Loucy (cell line): Measurements from ENCODE around the gene GPC4.

Experiments used
- CTCF ChIP-seq: fragments of 200-600 bp; sonication (generic); conservative IDR thresholded peaks from 2 replicates; pipeline ENCODE4 v1.5.1; 2014; ENCODE audit warnings: mild to moderate bottlenecking, antibody characterized with exemption, low read length
- EZH2phosphoT487 ChIP-seq: fragments of 200-600 bp; IDR thresholded peaks from 2 replicates; pipeline ENCODE4 v1.6.1; 2018; ENCODE audit warnings: antibody characterized with exemption, mild to moderate bottlenecking, moderate library complexity, borderline replicate concordance

- TF ChIP-seq CTCF = no peak
- no peak for TF ChIP-seq EZH2phosphoT487
These were observed 89.9 kb downstream of the GPC4 start for GRCh38 chrX:133325422-133325821.
